Activated CD4-positive, alpha-beta T cell treated with anti-CD3 and anti-CD28 coated beads for 24 hours (primary cell): Measurements from ENCODE around the gene MAST2.

ENCODE experiments used
- DNase-seq, 2 donors: peaks; one replicate each; pipeline ENCODE4 v3.0.0-alpha.2; 2020; ENCODE audit warnings: low read depth in 2 of 2

MAST2 gene

DNA sequence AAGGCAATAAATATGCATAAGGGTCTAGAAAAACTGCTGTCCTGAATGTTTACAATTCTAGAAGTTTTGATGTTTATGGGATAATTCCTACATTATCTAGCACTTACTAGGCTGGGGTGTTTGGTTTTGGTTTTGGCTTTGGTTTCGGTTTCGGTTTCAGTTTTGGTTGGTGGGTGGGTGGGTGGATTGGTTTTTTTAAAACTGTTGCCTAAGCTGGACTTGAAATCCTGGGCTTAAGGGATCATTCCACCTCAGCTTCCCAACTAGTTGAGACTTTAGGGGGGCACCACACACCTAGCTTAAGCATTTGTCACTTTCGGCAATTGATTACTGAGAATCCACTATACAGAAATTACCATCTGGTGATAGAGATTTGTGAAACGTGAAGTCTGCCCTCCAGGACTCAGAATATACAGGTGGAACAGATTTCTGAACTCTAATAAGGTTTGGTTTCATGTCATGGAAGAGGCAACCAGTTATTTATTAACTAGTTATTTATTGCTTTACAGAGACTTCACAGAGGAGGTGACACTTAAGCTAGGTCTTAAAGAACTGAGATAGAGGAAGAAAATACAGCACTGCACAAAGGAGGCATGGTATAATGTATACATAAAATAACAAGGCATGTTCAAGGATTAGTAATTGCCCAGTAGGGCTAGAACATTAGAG, 259.4 kb downstream of the MAST2 start:
- DNase-seq, result peak; percentile 19 to 20

DNA sequence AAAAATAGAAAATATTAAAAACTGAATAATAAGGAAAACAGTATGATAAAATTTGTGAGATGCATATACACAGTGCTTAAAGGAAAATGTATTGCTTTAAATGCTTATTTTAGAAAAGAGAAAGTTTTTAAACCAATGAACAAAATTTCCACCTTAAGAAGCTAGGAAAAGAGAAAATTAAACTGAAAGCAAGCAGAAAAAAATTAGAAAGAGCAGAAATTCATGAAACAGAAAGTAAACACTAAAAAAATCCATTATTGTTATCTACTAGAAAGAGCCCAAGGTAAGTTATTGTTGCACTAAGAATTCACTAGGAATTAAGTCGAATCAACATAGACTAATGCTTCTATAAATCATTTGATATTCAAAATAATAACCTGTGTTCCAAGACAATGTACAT, 261.3 kb downstream of the MAST2 start:
- DNase-seq, result no peak

DNA sequence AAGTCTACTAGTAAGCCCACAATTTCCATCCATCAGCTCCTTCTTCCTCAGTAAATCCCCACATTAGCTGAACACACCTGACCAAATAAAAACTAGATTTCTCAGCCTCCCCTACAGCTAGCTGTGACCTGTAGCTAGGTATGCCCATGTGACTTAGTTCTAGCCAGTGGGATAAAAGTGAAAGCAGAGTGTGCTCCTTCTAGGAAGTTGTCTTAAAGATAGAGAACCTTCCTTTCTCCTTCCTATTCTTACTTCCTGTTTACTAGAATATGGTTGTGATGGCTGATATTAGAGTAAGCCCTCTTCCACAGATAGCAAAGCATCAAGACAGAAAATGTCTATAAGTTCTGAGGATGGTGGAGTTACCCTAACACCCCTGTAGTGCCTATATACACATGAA, 262.0 kb downstream of the MAST2 start:
- no peak for DNase-seq

DNA sequence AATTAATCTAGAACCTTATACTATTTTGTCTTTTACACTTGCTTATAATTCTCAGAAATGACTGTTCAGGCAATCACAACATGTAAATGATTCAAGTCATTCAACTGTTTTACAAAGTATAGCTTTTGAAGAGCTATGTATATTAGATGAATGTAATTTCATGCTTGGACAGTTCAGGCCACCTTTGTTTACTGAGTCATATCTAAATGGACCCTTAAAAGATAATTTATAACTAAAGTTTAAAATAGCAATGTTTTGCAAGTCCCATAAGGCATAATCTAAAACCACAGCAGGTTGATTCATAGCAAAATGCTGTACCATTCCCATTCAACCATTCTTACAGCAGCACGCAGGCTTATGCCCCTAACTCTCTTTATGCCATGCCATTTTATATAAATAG, 264.2 kb downstream of the MAST2 start:
- no peak for DNase-seq

DNA sequence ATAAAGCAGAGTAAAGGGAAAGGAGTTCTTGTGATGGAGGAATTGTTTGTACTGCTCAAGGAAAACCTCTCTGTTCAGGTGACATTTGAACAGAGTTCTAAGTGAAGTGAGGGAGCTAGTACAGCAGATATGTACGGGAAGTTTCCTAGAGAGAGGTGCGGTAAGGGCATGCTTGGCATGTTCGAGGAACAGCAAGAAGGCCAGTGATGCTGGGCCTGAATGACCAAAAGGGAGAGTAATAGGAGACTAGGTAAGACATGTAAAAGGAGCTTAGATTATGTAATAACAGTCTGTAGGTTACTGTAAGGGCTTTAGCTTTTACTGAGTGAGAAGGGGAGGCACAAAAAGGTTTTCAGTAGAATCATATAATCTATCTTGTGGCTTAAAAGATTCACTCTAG, 265.1 kb downstream of the MAST2 start:
- DNase-seq, result no peak

DNA sequence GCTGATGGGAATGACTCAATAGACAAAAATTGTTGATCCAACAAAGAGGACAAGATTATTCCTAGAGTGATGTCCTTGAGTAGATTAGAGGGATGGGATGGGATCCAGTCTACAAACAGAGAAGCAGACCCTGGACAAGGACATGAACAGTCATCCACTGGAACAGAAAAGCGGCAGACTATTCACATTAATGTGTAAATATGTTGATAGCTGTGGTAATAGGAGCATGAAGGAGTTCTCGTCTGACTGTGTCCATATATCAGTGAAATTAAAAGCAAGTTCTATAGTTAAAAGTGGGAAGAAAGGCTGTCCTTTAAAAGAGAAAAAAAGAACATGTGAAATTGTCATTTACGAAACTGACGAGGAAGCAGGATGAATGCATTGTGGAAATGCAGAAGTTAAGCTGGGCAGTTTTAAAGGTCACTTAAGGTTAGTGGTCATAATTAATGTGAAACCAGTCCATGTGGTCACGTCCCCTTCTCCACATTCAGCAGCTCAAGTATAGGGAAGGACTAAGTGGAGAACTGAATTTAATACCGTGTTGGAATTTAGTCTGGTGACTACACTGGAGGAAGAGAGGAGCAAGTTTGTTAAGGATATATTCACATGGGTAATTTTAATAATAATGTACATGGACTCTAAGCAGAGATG, 266.9 kb downstream of the MAST2 start:
- DNase-seq, result no peak

DNA sequence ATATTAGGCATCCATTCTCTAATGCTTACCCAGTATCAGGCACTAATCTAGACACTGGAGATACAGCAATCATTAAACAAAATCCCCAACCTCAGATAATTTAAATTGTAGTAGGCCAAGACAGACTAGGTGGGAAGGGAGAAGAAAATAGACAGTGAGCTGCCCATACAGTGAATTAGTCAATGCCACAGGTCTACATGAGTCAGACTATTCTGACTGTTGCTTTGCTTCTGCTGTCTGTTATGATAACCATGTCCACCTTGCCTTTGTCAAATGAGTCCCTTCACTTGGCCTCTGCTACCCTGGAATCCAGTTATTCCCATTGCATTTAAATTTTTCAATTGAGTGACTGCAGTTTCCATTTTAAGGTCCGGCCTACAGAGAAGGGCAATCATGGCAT, 269.6 kb downstream of the MAST2 start:
- DNase-seq, result no peak

DNA sequence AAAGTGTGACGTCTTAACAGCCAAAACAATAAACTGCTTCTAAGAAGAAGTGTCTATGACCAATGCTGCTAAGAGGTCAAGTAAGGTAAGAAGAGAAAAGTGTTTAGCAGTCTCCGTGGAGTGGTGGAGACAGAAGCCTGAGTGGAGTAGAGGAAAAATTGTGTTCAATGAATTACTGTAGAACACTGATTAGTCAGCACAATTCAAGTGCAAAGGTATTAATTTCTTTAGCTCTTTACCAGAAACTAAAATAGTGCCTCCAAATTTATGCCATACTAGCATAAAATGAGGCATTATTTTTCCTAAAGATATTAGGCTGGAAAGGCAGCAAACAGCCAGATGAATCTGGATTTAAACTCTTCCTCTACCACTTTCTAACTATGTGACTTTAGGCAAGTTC, 272.9 kb downstream of the MAST2 start:
- DNase-seq, result no peak

DNA sequence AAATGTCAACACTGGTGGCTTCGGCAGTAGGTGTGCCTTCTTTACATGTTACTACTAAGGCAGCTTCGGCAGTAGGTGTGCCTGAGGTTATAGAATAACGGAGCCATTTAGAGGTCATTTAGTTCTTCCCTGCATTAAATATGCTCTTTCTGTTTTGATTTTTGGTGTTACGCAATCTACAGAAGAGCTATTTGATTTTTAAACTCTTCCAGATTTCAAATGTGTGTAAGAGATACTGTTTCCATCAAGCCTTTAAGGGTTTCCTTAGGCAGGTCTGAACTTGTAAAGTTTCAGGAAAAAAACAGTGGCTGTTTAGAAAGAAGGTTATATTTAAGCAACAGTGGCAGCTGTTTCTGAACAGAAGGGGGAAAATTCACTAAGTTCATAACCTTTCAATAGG, 274.2 kb downstream of the MAST2 start:
- no peak for DNase-seq

DNA sequence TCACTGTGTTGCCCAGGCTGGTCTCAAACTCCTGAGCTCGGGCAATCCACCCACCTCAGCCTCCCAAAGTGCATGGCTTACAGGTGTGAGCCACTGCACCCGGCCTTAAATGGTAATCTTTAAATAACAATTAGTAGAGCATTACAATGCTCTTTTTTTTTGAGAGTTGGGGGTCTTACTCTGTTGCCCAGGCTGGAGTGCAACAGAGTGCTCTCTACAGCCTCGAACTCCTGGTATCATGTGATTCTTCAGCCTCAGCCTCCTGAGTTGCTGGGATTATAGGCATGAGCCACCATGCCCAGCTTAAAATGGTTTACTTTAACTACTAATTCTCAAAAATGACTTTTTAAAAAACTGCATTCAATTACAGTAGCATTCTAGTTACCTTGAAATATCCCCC, 276.8 kb downstream of the MAST2 start:
- DNase-seq, result no peak

DNA sequence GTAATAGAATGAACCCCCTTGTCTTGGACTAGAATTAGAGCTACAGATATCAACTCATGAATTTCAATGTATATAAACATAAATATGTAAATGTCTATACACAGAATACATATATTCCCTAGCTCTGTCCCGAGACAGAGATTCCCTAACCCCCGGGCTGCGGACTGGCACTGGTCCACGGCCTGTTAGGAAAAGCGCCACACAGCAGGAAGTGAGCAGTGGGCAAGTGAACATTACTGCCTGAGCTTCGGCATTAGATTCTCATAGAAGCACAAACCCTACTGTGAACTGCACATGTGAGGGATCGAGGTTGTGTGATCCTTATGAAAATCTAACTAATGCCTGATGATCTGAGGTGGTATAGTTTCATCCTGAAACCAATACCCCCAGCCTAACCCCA, 277.8 kb downstream of the MAST2 start:
- DNase-seq, result no peak

DNA sequence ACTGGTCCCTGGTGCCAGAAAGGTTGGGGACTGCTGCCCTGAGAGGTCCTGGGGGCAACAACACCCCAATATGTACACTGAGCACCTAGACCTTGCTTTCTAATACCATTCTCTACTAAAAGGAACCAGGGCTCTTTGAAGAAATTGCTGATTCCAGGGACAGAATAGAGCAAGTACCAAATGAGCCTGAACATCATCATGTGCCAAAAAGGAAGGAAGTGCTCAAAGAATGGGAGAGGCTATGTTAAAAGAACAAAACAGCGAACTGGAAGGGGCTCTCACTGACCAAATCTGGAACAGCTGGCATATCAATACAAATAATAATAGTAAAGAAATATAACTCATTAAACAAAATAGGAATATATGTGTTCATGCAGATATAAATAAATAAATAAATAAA, 278.2 kb downstream of the MAST2 start:
- DNase-seq, result no peak

DNA sequence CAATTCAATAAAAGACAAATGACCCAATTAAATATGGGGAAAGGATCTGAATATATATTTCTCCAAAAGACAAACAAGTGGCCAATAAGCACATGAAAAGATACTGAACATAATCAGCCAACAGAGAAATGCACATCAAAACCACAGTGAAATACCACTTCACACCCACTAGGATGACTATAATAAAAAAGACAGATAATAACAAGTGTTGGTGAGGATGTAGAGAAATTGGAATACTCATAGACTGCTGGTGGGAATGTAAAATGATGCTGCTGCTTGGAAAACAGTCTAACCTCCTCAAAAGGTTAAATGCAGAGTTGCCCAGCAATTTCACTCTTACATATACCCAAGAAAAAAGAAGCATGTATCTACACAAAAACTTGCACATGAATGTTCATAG, 280.2 kb downstream of the MAST2 start:
- DNase-seq, result no peak

DNA sequence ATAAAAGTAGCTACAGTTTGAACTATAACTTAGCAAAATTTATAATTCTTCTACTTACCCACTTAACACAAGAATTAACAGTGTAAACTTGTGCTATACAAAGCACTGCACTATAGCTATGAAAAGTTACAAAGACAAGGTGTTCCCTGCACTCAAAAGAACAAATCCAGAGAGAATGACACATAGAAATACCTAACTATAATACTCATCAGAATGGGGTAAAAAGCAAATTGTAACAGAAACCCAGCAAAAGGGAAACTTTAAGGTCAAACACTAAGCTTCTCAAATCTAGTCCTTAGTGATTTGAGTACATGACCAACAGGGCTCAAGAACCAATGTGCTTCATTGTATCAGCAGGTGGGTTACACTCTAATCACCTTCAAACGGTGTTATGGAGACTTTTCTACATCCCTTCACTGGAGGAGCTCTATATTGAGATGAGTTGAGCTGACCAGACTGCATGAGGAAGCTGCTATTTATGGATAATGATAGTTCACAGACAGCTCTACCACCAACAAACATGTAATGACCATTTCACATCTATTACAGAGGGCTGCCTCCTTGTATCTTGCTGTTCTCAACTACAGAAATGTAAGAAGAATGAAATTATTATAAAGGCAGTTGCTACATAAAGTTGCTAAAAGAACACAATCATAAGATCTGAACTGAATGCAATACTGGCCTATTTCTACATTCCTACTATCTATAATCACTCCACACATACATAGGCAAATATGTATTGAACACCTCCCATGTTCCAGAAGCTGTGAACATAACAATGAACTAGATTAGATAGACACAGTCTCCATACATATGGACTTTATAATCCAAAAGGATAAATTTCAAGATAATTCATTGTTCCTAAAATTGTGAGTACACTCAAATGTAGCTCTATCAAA, 281.4 kb downstream of the MAST2 start:
- no peak for DNase-seq
